Adrenal gland (tissue), 12 donors: ENCODE results near the gene LMNA. TPM values are rescaled to one million over a fixed set of nuclear protein-coding genes. Genes with fewer than 3 reads are reported as not detected.

Experiments used
- DNase-seq, 7 donors: peaks; one replicate each; pipeline ENCODE4 v3.0.0-alpha.2; 2019 to 2020
- H3K27ac ChIP-seq, 5 donors: fragments of 200-600 bp; sonication (generic) in 4 of 5; 1 replicate in 3 of 5; 2 replicates in 2 of 5; pipeline versions ENCODE4 v1.5.1 to v1.8.0; 2016 to 2020; ENCODE audit warnings: mild to moderate bottlenecking in 1 of 5
- H3K27me3 ChIP-seq: fragments of 200-600 bp; 2 replicates; pipeline ENCODE4 v1.8.0; 2021
- H3K36me3 ChIP-seq, 2 donors: fragments of 200-600 bp; replicated peaks in 1 of 2; 1 replicate in 1 of 2; 2 replicates in 1 of 2; pipeline versions ENCODE4 v1.5.1 to v1.8.0; 2018 to 2022
- H3K4me1 ChIP-seq, 2 donors: fragments of 200-600 bp; replicated peaks in 1 of 2; 1 replicate in 1 of 2; 2 replicates in 1 of 2; pipeline versions ENCODE4 v1.5.1 to v1.8.0; 2018 to 2021
- H3K4me3 ChIP-seq, 4 donors: fragments of 200-600 bp; sonication (generic) in 3 of 4; one replicate each; pipeline ENCODE4 v1.5.1; 2016 to 2018
- H3K9me3 ChIP-seq, 3 donors: fragments of 200-600 bp; sonication (generic) in 1 of 3; replicated peaks in 1 of 3; 1 replicate in 2 of 3; 2 replicates in 1 of 3; pipeline versions ENCODE4 v1.5.1 to v1.8.0; 2016 to 2021
- POLR2A ChIP-seq, 2 donors: fragments of 450-650 bp; IDR thresholded peaks; one replicate each; pipeline ENCODE4 v1.6.1; 2017; ENCODE audit warnings: antibody characterized with exemption in 2 of 2, mild to moderate bottlenecking in 2 of 2, moderate library complexity in 1 of 2
- WGBS, 4 donors: extraction: QIAGEN DNeasy Blood & Tissue Kit in 2 of 4; methylation state at CpG; one replicate each; pipeline versions ENCODE4 v1.1.5 to v1.1.7; 2013 to 2017; 5-methylcytosine and 5-hydroxymethylcytosine counted together
- intact Hi-C, 2 donors: fragments of 100-400 bp; cut with DNase I; formaldehyde crosslinking; loops; one replicate each; pipeline versions ENCODE4 v1.14.1 to v1.15.0; 2022 to 2023
- polyA plus RNA-seq, 3 donors: library from polyadenylated mRNA; stranded (reverse); fragments of 200-250 nt in 2 of 3; fragments of 350-450 nt in 1 of 3; fragmentation: Illumina TruSeq in 1 of 3; extraction: RNeasy Lipid Tissue Mini Kit (QIAGEN cat#74804) in 1 of 3; gene quantifications; one replicate each; pipeline ENCODE4 v1.2.3, GENCODE V29; 2013 to 2014
- total RNA-seq, 9 donors: library from RNA; depleted of rRNA in 4 of 9; stranded (reverse); fragments of >200 nt in 4 of 9; fragments of 120-200 nt in 1 of 9; fragmentation: NEBNext Ultra II Directional in 1 of 9; extraction: Animal tissue kit (Norgen Biotek cat#: 25700) in 1 of 9; gene quantifications; one replicate each; pipeline versions ENCODE4 v1.1.0 to v1.2.4, GENCODE V29; 2013 to 2023
- TF ChIP-seq, protein P1 (sequence below), 6 experiments: fragments of 450-650 bp in 4 of 6; fragments of 200-600 bp in 2 of 6; sonication (generic) in 1 of 6; IDR thresholded peaks; 1 replicate in 5 of 6; 2 replicates in 1 of 6; pipeline versions ENCODE4 v1.5.1 to v1.8.0; 2016 to 2021; ENCODE audit warnings: antibody characterized with exemption in 6 of 6, mild to moderate bottlenecking in 2 of 6, moderate library complexity in 1 of 6
- donor health status: healthy with polysubstance abuse.
- donor health status: Bipolar disorder and iron deficiency.
- donor health status: DM: yes; HTN: yes; CAD: no.
- donor health status: DM: no; HTN: no; CAD: no.
- donor health status: DM: no; HTN: no; CAD: no.
- donor health status: DM: yes; HTN: yes; CAD: no.

LMNA gene
- total and polyA plus RNA-seq, 12 donors, result 116 to 591 (median 382) TPM

DNA sequence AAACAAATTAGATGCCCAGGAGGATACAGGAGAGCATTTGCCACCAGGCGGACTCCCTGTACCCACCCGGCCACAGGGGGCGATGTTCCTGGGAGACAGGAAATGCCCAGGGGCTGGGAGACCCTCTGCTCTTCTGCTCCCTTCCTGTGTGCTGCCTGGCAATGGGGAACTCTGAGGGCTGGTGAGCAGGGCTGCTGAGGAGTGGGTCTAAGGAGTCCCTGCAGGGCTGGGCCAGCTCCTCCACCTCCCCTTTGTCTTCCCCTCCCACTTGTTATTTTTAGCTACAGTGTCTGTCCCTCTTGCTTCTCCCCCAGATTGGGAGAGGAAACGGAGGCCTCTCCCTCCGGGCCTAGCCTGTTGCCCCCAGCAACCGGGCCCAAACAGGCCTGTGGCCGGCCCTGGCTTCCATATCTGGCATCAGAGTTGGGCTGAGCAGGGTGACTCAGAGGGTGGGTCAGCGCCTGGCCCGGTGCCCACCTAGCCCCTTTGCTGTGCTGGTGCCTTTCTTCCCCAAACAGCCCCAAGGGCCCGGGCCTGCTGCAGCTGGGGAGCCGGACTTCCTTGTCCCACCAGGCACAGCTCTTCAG, 11.6 kb downstream of the LMNA start:
- peak overlapping the region; percentile 18 to 99 (median 98) for H3K27ac ChIP-seq
- peak overlapping the region in 1 of 4 donors; percentile 5 for H3K4me3 ChIP-seq
- 16 to 30% (median 17%) methylated on average over 7 to 11 of the region's 11 CpGs for WGBS, 4 donors
- H3K36me3 ChIP-seq, result peaks cover 0 to 8% of the 10 kb centered on the region in 2 donors
- H3K27me3 ChIP-seq, result no peaks in the 10 kb centered on the region
- intact Hi-C loops, result no loop called here
- TF ChIP-seq, protein P1, sequence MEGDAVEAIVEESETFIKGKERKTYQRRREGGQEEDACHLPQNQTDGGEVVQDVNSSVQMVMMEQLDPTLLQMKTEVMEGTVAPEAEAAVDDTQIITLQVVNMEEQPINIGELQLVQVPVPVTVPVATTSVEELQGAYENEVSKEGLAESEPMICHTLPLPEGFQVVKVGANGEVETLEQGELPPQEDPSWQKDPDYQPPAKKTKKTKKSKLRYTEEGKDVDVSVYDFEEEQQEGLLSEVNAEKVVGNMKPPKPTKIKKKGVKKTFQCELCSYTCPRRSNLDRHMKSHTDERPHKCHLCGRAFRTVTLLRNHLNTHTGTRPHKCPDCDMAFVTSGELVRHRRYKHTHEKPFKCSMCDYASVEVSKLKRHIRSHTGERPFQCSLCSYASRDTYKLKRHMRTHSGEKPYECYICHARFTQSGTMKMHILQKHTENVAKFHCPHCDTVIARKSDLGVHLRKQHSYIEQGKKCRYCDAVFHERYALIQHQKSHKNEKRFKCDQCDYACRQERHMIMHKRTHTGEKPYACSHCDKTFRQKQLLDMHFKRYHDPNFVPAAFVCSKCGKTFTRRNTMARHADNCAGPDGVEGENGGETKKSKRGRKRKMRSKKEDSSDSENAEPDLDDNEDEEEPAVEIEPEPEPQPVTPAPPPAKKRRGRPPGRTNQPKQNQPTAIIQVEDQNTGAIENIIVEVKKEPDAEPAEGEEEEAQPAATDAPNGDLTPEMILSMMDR (IDR thresholded peaks at IDR 0.05), result peak in 4 of 6 experiments; percentile 26 to 46 (median 37)
- no peak for TF ChIP-seq POLR2A (IDR thresholded peaks at IDR 0.05)
- H3K9me3 ChIP-seq, result no peaks in the 10 kb centered on the region
- H3K4me1 ChIP-seq, result peaks cover 89 to 95% of the 10 kb centered on the region in 2 donors
- DNase-seq, result peak; percentile 80 to 94 (median 92)

DNA sequence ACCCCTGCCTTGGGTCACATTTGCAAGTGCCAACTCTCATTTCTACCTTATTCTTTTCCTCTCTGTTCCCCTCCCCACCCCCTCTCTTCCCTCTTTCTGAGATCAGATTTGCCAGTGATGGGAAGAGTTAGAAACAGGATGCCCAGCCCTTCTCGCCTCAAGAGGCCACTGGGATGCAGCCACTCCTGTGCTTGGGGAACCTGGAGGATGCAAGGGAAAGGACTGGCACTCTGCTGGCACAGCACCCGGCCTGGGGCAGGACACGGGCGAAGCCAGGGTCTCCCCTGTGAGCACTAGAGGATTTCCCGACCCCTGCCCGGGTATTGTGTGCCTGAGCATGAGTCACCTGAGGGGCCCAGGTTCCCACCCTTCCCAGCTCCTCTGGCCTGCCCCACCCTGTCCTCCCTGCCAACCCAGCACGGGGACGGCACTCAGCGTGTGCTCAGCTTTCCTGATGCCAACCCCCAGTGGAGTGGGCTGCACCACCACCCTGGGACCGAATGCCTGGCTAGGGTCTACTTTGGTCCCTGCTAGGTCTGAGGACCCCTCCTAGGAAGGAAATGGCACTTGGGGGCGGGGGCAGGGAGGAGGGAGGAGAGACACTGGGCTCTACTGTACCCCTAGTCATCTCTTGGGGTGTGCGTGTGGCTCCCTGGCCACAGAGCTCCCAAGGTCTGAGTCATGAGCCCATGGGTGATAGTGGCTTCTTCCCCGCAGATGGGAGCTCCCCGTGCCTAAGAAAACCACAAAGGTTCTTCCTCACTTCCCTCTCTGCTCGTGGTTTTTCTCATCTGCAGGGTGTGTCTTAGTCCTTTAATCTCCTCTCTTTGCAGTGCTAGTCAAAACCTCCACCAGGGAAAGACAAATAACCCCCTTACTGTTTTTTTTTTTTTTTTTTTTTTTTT, 12.4 kb downstream of the LMNA start:
- H3K27me3 ChIP-seq, result no peaks in the 10 kb centered on the region
- peak in 6 of 7 donors; percentile 62 to 77 (median 69) for DNase-seq
- peak overlapping the region; percentile 18 to 99 (median 98) for H3K27ac ChIP-seq
- peaks cover 82 to 87% of the 10 kb centered on the region in 2 donors for H3K4me1 ChIP-seq
- 21 to 35% (median 28%) methylated on average over 7 to 15 of the region's 15 CpGs for WGBS, 4 donors
- peaks cover 0 to 15% of the 10 kb centered on the region in 2 donors for H3K36me3 ChIP-seq
- H3K9me3 ChIP-seq, result no peaks in the 10 kb centered on the region
- intact Hi-C loops, result no loop called here
- peak in 1 of 2 donors; percentile 23 for TF ChIP-seq POLR2A (IDR thresholded peaks at IDR 0.05)
- TF ChIP-seq, protein P1 (IDR thresholded peaks at IDR 0.05), result no peak
- H3K4me3 ChIP-seq, result peak overlapping the region in 1 of 4 donors; percentile 5

DNA sequence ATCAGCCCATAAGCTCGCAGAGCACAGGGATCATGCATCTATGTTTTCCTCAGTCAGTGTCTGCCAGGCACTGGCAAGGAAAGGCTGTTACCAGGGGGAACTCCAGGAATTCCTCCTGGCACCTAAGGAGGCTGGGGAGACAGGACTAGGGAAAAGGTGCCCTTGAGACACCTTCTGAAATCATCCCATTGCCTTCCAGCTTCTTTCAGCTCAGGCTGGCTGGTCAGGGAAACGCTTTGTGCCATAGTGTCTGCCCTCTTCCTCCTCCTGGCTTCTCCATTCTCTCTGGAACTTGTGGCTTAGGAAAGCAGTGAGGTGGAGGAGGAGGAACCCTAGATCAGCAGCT, 13.8 kb downstream of the LMNA start:
- H3K27ac ChIP-seq, result peak overlapping the region; percentile 74 to 99 (median 96)
- intact Hi-C loops, result no loop called here
- TF ChIP-seq, protein P1 (IDR thresholded peaks at IDR 0.05), result no peak
- TF ChIP-seq POLR2A (IDR thresholded peaks at IDR 0.05), result no peak
- peak in 2 of 7 donors; percentile 21 to 39 for DNase-seq
- peaks cover 68 to 73% of the 10 kb centered on the region in 2 donors for H3K4me1 ChIP-seq
- H3K4me3 ChIP-seq, result peak overlapping the region in 1 of 4 donors; percentile 15
- H3K36me3 ChIP-seq, result peaks cover 0 to 29% of the 10 kb centered on the region in 2 donors
- H3K9me3 ChIP-seq, result no peaks in the 10 kb centered on the region
- 14 to 39% (median 33%) methylated on average over 1 to 2 of the region's 2 CpGs for WGBS, 4 donors
- H3K27me3 ChIP-seq, result no peaks in the 10 kb centered on the region
